Right lobe of liver (tissue), 4 donors: ENCODE measurements around the gene MAGEA9B.
"Not testable (repeated sequence)": the region's sequence is repeated elsewhere in the genome, so short reads cannot be mapped to it uniquely, and the experiment has no call there.

ENCODE experiments used
- CTCF ChIP-seq, 4 donors: fragments of 200-600 bp in 3 of 4; fragments of 450-650 bp in 1 of 4; IDR thresholded peaks; one replicate each; pipeline versions ENCODE4 v1.5.1 to v1.8.0; 2016 to 2022; ENCODE audit warnings: antibody characterized with exemption in 4 of 4, mild to moderate bottlenecking in 2 of 4
- POLR2A ChIP-seq: fragments of 450-650 bp; IDR thresholded peaks from one replicate; pipeline ENCODE4 v1.6.1; 2017; ENCODE audit warnings: antibody characterized with exemption, mild to moderate bottlenecking
- donor health status: DM: no; HTN: no; CAD: no.
- donor health status: DM: no; HTN: no; CAD: no.
- donor health status: DM: no; HTN: yes; CAD: no.

GRCh38 chrX:149545545-149546543, 41.4 kb downstream of the MAGEA9B start:
- not testable (repeated sequence) for TF ChIP-seq POLR2A; CTCF (IDR thresholded peaks at IDR 0.05)
